ENCODE measurements around the gene PSMD11.

Gene PSMD11

DNA sequence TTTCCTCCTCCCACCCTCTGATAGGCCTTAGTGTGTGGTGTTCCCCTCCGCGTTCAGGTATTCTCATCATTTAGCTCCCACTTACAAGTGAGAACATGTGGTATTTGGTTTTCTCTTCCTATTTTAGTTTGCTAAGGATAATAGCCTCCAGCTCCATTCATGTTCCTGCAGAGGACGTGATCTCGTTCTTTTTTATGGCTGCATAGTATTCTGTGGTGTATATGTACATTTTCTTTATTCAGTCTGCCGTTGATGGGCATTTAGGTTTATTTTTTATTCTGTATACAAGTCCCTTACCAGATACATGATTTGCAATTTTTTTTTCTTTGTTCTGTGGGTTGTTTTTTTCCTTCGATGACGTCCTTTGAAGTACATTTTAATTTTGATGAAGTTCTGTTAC lies 23.6 kb downstream of the PSMD11 start:
- no peak for DNase-seq

GRCh38 chr17:32470405-32471167 lies 26.3 kb downstream of the PSMD11 start:
- no peak for DNase-seq

- DNase-seq = no peak
These were observed 27.3 kb downstream of the PSMD11 start for GRCh38 chr17:32471652-32472051.

DNA sequence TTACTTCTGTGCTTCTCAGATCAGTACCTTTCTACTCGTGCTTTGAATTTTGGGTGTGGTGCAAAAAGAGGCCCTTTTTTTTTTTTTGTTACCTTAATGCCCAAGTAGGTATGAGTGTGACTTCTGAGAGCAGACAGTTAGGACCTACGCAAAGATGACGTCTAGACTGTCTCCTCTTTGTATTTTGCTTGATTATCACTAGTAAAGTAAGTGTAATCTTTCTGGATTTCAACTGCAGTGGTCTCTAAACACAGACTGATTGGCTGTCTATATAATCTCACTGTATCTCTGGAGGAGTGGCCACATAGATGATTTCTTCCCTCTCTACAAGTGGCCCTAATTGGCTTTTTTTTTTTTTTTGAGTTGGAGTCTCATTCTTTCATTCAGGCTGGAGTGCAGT lies 30.9 kb downstream of the PSMD11 start:
- no peak for DNase-seq

DNA sequence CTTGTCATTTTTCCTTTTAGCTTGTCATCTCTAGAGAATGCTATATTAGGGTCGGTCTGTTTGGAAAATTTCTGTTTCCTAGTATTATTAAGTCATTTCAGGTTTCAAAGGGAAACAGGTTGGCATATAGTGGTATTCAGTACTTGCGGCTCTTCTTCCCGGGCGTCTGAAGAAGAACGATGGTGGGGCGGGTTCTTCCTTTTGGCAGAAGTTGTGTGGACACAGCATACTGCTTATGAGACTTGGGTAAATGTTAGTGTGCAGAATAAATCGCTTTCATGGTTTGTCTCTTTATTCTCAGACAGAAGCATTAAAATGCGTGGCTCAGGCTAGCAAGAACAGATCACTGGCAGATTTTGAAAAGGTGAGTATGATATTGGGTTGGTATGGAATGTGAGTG lies 32.9 kb downstream of the PSMD11 start:
- no peak for DNase-seq

- DNase-seq = no peak
These were observed 34.8 kb downstream of the PSMD11 start for GRCh38 chr17:32479074-32479617.

DNA sequence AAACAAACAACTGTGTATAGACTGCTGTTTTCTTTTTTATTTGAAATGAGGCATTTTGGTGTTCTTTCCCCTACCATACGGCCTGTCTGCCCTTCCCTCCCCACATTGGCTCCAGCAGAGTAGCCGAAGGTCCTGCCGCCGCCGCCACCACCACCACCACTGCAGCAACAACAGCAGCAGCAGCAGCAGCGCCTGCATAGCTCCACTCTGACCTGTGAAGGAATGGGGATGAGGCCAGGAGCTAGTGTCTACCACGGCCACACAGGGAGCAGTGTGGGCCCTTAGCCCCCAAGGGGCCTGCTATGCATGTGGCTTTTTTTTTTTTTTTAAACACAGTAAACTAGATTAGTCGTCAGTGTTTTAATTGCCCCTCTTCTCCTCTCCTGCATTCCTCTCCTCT lies 36.9 kb downstream of the PSMD11 start:
- no peak for DNase-seq

- DNase-seq = no peak
These were observed 38.4 kb downstream of the PSMD11 start for GRCh38 chr17:32482568-32483320.

DNA sequence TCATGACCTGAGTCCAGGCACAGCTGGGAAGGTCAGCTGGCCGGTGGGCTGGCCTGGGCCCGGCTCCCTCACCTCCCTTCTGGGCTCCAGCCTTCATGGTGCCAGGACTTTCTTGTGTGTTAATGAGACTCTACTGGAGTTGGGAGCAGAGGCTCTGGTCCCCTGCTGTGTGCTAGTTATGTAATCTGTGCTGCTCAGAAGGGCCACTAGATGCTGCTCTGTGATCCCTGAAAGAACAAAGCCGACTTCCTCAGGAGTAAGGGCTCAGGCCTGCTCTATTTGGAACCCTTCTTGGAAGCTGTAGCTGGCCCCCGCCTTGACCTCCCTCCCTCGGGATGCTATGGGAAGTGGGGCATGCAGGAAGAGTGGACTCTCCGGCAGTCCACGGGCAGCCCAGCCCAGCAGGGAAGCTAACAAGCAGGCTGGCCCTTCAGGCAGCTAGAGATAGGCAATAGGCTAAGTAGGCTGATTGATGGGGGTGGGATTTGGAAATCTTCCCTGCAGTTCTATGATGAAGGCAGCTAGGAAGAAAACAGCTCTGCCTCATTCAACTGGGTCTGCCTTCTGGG lies 39.2 kb downstream of the PSMD11 start:
- no peak for DNase-seq

DNA sequence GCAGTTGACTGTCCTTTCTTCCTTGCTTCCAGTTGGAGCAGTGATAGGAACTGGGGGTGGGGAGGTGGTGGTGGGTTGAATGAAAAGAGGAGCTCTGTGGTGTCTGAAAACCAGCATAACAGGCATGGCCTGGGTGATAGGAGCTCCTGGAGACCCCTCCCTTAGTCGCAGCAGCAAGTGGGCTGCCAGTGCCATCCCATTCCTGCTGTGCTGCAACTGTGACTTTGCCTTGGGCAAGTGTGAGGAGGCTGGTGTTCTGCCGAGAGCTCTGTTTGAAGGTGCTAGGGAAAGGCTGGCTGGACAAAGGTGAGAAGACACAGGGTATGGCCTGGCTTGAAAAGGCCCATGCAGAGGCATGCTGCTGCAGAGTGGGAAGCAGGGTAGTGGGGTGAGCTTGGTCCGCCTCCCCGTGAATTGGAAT lies 39.7 kb downstream of the PSMD11 start:
- DNase-seq = no peak

- no peak for DNase-seq
These were observed 40.3 kb downstream of the PSMD11 start for GRCh38 chr17:32484628-32485027.

GRCh38 chr17:32485261-32486110 lies 41.2 kb downstream of the PSMD11 start:
- no peak for DNase-seq

- DNase-seq = peak; percentile 74
These were observed 41.9 kb downstream of the PSMD11 start for GRCh38 chr17:32486111-32486700.

DNA sequence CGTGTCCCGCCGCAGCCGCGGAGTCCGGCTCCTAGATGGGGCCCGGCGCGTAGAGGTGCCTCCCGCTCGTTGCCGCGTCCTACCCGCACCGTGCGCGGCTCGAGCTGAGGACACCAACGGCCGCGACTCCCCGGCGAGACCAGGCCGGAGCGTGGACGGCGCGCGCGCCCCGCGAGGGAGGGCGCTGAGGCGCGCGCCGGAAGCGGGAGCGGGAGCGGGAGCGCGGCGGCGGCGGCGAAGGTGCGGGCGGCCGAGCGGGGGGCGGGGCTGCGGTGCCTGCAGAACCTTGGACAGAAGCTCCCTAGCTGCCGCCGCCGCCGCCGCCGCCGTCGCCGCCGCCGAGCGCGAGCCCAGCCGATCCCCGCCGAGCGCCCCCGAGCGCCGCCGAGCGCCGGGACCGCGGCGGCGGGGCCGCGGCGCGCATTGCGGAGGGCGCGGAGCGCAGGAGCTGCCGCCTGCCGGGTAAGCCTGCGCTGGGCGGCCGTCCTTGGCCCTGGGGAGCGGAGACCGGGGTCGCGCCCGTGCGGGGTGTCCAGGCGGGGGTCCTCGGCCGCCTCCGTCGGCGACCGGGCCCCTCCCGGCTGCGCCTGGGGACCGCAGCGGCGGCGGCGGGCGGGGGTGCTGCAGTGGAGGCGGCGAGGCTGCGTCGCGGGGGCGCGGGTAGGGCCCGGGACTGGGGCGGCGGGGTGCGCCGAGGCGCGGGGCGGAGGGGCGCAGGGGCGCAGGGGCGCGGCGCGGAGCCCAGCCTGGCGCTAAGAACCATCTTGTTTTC lies 42.6 kb downstream of the PSMD11 start, which contains the start of gene CDK5R1:
Gene CDK5R1, plus strand, starts transcription at position 293 of the 772 bp plus-strand sequence. CDS start 628 bp downstream, outside the sequence.
- peak; percentile 72 for DNase-seq

DNA sequence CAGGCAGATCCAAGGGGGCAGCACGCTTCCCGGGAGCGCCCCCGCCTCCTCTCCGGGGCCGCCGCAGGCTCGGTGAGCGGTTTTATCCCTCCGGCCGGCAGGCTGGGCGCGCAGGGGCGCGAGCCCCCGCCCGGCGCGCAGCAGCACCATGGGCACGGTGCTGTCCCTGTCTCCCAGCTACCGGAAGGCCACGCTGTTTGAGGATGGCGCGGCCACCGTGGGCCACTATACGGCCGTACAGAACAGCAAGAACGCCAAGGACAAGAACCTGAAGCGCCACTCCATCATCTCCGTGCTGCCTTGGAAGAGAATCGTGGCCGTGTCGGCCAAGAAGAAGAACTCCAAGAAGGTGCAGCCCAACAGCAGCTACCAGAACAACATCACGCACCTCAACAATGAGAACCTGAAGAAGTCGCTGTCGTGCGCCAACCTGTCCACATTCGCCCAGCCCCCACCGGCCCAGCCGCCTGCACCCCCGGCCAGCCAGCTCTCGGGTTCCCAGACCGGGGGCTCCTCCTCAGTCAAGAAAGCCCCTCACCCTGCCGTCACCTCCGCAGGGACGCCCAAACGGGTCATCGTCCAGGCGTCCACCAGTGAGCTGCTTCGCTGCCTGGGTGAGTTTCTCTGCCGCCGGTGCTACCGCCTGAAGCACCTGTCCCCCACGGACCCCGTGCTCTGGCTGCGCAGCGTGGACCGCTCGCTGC lies 43.3 kb downstream of the PSMD11 start:
- no peak for DNase-seq

- no peak for DNase-seq
These were observed 43.9 kb downstream of the PSMD11 start for GRCh38 chr17:32488177-32488542.

DNA sequence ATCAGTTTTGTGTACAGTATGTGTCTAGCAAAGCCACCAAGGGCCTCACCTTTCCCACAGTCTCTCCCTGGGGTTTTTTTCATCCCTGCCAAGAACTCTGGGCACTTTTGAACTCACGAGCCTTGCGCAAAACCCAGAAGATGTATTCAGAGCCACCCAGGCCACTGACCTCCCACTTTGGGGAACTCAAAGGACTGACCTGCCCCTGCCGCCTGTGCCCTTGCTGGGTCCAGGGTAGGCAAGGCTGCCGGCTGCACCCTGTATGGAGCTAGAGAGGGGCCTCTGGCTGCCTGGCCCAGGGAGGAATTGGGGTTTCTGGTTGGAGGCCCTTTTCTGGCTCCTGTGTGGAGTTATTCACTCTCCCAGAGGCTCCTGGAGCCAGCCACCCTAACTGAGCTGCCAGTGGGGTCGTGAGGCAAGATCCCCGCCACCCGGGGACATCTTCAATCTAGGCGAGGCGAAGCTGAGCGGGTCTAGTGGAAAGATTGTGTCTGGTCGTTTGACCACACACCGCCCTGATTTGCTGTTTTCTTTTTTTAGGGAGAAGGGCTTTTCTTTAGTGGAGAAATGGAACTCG lies 44.4 kb downstream of the PSMD11 start:
- DNase-seq = no peak

DNA sequence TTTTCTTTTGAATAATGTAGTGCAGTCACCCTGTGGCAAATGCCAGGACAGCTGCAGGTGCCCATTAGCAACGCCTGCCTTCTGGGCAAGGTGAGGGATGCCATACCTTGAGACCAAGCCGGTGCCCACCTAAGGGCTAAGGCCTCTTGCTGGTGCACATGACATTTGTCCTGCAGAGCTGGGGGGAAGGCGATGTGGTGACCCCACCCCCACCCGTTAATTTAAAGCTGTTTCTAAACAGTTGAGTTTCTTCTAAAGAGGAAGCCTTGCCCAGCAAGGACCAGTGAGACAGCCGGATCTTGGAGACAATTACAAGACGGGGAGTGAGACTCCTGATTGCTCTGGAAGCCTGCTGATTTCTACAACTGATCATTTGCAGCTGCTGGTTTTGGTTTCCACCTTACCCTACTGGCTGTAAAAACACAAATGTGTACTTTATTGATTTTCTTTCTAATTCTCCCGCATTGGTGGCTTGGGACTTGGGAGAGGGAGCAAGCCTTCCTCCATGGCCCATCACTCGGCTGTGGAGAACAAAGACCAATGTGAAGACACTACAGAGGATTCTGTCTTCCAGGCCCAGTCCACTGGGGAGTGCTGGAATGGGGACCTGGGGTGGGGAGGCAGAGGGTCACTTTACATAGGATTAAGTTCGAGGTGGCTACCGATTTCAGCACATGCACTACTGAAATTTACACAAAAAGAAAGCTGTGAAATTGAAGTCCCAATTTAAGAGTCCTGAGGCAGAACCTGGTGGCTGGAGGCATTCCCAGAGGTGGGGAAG lies 45.2 kb downstream of the PSMD11 start:
- DNase-seq = no peak

DNA sequence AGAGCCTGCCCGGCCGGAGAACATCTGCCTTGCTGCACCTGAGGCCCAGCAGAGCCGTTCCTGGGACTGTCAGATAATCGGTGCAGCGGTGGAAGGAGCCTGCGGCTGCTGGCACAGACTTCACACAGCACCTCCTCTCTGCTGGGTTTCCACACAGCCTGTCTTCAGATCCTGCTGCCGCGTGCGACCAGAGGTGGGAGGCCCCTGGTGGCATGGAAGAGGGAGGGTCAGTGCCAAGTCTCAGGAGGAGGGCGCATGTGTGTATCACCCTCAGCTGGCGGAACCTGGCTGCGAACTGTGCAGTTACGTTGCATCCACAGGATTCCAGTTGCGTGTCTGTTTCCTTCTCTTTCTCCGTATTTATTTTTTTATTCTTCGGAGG lies 45.8 kb downstream of the PSMD11 start:
- DNase-seq = no peak
